Measurements from ENCODE around the gene STX8.

DNA sequence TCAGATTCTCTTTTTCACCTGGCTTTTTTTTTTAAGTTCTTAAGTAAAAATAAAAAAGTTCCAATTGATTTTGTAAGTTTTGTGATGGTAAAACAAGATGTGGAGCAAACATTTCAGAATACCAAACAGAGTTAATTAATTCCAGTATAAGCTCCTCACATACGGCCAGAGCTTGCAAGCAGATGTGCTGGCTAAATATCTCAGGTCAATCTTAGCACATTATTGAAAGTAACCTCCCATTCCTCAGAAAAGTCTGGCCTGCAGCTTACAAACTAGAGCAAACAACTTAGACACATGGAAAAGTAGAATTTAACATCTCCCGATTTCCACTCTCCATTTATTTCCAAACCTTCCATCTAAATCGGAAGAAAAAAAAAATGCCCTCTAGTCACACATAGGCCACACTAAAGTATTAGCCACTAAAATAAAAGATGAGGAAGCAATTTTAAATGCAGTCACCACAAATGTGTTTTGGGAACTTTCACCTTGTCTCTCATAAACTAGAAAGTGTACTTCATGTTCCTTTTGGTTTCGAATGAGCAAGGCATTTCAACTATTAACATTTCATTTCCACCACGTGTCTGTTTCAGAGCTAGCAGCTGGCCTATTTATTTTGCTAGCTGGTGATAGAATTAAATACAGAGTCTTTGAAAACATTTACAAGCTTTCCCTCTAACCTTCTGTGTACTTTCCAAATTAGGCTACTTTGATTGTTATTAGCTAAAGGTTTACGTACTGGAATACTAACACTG lies 143.3 kb downstream of the STX8 start:
- TF ChIP-seq FOXK2 (IDR thresholded peaks at IDR 0.05) = no peak
- no peak for TF ChIP-seq ELF4 (IDR thresholded peaks at IDR 0.05)
- TF ChIP-seq TARDBP (IDR thresholded peaks at IDR 0.05) = no peak
- TF ChIP-seq ARNT (IDR thresholded peaks at IDR 0.05) = no peak
- no peak for TF ChIP-seq BHLHE40 (IDR thresholded peaks at IDR 0.05; ENCODE audit: borderline replicate concordance)
- no peak for TF ChIP-seq FOXA1 (IDR thresholded peaks at IDR 0.05)
- no peak for TF ChIP-seq FOXM1 (IDR thresholded peaks at IDR 0.05; ENCODE audit: borderline replicate concordance)
- no peak for TF ChIP-seq SUZ12 (IDR thresholded peaks at IDR 0.05)
- no peak for TF ChIP-seq NFRKB (IDR thresholded peaks at IDR 0.05)
- no peak for TF ChIP-seq ZNF384 (IDR thresholded peaks at IDR 0.05)
- TF ChIP-seq HDGF (IDR thresholded peaks at IDR 0.05; ENCODE audit: borderline replicate concordance) = no peak
- no peak for TF ChIP-seq CTBP1 (IDR thresholded peaks at IDR 0.05; ENCODE audit: borderline replicate concordance)
